Non-pigmented ciliary epithelial cell (primary cell): ENCODE data around the gene USP15.

Experiments used
- DNase-seq: peaks from one replicate; pipeline ENCODE4 v3.0.0-alpha.2; 2010; ENCODE audit warnings: low read depth

Gene USP15

GRCh38 chr12:62370189-62370588 is 110.0 kb downstream of the USP15 start:
- no peak for DNase-seq

GRCh38 chr12:62371661-62372060 is 111.5 kb downstream of the USP15 start:
- DNase-seq: no peak

- no peak for DNase-seq
Measured at GRCh38 chr12:62372134-62372533, 111.9 kb downstream of the USP15 start.

- DNase-seq: no peak
Measured at GRCh38 chr12:62372825-62373224, 112.6 kb downstream of the USP15 start.

- no peak for DNase-seq
Measured at GRCh38 chr12:62375603-62376002, 115.4 kb downstream of the USP15 start.

- no peak for DNase-seq
Measured at GRCh38 chr12:62379026-62379722, 119.0 kb downstream of the USP15 start.

- no peak for DNase-seq
Measured at GRCh38 chr12:62379723-62380045, 119.5 kb downstream of the USP15 start.

GRCh38 chr12:62382526-62382925 is 122.3 kb downstream of the USP15 start:
- no peak for DNase-seq

- DNase-seq: no peak
Measured at GRCh38 chr12:62396750-62397149, 136.5 kb downstream of the USP15 start.

GRCh38 chr12:62400135-62400534 is 139.9 kb downstream of the USP15 start:
- no peak for DNase-seq

GRCh38 chr12:62401631-62402030 is 141.4 kb downstream of the USP15 start:
- no peak for DNase-seq

- no peak for DNase-seq
Measured at GRCh38 chr12:62403031-62403430, 142.8 kb downstream of the USP15 start.

- DNase-seq: no peak
Measured at GRCh38 chr12:62407587-62407986, 147.4 kb downstream of the USP15 start.

- DNase-seq: no peak
Measured at GRCh38 chr12:62409068-62409467, 148.9 kb downstream of the USP15 start.

GRCh38 chr12:62414180-62414579 is 154.0 kb downstream of the USP15 start:
- DNase-seq: no peak

GRCh38 chr12:62426089-62426488 is 165.9 kb downstream of the USP15 start:
- DNase-seq: peak; percentile 8

- DNase-seq: no peak
Measured at GRCh38 chr12:62429457-62429856, 169.3 kb downstream of the USP15 start.

GRCh38 chr12:62434494-62435302 is 174.5 kb downstream of the USP15 start:
- DNase-seq: no peak

GRCh38 chr12:62435303-62436163 is 175.3 kb downstream of the USP15 start:
- DNase-seq: peak; percentile 19

GRCh38 chr12:62436164-62436503 is 175.9 kb downstream of the USP15 start:
- no peak for DNase-seq

GRCh38 chr12:62438098-62438692 is 178.0 kb downstream of the USP15 start:
- peak; percentile 20 for DNase-seq

GRCh38 chr12:62446754-62447452 is 186.7 kb downstream of the USP15 start:
- no peak for DNase-seq
